Measurements from ENCODE around the gene MED12L. TPM values are rescaled to one million over a fixed set of nuclear protein-coding genes. Genes with fewer than 3 reads are reported as not detected.

The MED12L gene
- total RNA-seq, 4 donors from 2014 or later = 0.08 to 1.5 (median 0.19) TPM

- 46 to 49% methylated on average over 3 of the region's 3 CpGs for whole genome bisulfite sequencing, 2 donors
- no peak overlapping the region for H3K4me3 ChIP-seq
- peak overlapping the region in 1 of 4 donors; percentile 31 for H3K27ac ChIP-seq
- intact Hi-C loops (cut with DNase I) = no loop called here
- no peaks in the 10 kb centered on the region for H3K27me3 ChIP-seq
- DNase-seq = no peak
- TF ChIP-seq, protein P1, sequence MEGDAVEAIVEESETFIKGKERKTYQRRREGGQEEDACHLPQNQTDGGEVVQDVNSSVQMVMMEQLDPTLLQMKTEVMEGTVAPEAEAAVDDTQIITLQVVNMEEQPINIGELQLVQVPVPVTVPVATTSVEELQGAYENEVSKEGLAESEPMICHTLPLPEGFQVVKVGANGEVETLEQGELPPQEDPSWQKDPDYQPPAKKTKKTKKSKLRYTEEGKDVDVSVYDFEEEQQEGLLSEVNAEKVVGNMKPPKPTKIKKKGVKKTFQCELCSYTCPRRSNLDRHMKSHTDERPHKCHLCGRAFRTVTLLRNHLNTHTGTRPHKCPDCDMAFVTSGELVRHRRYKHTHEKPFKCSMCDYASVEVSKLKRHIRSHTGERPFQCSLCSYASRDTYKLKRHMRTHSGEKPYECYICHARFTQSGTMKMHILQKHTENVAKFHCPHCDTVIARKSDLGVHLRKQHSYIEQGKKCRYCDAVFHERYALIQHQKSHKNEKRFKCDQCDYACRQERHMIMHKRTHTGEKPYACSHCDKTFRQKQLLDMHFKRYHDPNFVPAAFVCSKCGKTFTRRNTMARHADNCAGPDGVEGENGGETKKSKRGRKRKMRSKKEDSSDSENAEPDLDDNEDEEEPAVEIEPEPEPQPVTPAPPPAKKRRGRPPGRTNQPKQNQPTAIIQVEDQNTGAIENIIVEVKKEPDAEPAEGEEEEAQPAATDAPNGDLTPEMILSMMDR (IDR thresholded peaks at IDR 0.05) = no peak
- no peak for TF ChIP-seq POLR2A (IDR thresholded peaks at IDR 0.05)
- peaks cover 18 to 53% (median 24%) of the 10 kb centered on the region in 3 donors for H3K4me1 ChIP-seq
- H3K36me3 ChIP-seq = peaks cover 0 to 39% (median 0%) of the 10 kb centered on the region in 3 donors
- no peaks in the 10 kb centered on the region for H3K9me3 ChIP-seq
Measured at GRCh38 chr3:151301787-151302186, 216.3 kb downstream of the MED12L start.

DNA sequence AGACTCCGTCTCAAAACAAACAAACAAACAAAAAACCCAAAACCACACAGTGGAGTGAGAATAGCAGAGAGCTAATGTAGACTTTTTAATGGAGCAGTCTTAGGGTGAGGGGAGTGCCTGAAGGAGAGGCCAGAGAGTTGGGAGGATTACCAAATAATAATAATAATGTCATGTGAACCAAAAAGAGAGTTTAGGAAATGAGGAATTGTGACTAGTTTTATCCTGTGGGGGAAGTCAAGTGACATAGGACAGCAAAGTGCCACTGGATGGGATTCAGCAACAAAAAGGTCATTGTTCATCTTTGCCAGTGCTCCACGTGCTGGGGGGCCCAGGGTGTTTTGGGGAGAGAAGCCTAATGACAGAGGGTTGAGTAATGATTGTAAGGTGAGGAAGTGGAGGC, 218.3 kb downstream of the MED12L start:
- peaks cover 18 to 73% (median 26%) of the 10 kb centered on the region in 3 donors for H3K4me1 ChIP-seq
- H3K9me3 ChIP-seq = no peaks in the 10 kb centered on the region
- H3K27ac ChIP-seq = peak overlapping the region in 2 of 4 donors; percentile 70 to 85
- no peaks in the 10 kb centered on the region for H3K27me3 ChIP-seq
- no peak for TF ChIP-seq POLR2A (IDR thresholded peaks at IDR 0.05)
- WGBS, 2 donors = 59 to 67% methylated on average over 2 of the region's 2 CpGs
- H3K36me3 ChIP-seq = peaks cover 0 to 23% (median 0%) of the 10 kb centered on the region in 3 donors
- intact Hi-C loops (cut with DNase I) = no loop called here
- H3K4me3 ChIP-seq = no peak overlapping the region
- DNase-seq = no peak

- Histone ChIP-seq H3K9me3 (no peaks in the 10 kb centered on the region), H3K36me3 (peaks cover 0 to 14% (median 0%) of the 10 kb centered on the region in 3 donors), H3K27me3 (no peaks in the 10 kb centered on the region), H3K27ac (peak overlapping the region; percentile 70 to 85 (median 83)), H3K4me3 (no peak overlapping the region), H3K4me1 (peaks cover 18 to 85% (median 26%) of the 10 kb centered on the region in 3 donors)
- intact Hi-C loops (cut with DNase I) = no loop called here
- no peak for DNase-seq
- TF ChIP-seq, protein P1 (IDR thresholded peaks at IDR 0.05) = peak in 4 of 6 experiments; percentile 14 to 38 (median 22)
- TF ChIP-seq POLR2A (IDR thresholded peaks at IDR 0.05) = peak in 1 of 4 donors; percentile 24
- WGBS, 2 donors = 36 to 38% methylated on average over 7 of the region's 7 CpGs
Measured at GRCh38 chr3:151305060-151305774, 219.8 kb downstream of the MED12L start.

DNA sequence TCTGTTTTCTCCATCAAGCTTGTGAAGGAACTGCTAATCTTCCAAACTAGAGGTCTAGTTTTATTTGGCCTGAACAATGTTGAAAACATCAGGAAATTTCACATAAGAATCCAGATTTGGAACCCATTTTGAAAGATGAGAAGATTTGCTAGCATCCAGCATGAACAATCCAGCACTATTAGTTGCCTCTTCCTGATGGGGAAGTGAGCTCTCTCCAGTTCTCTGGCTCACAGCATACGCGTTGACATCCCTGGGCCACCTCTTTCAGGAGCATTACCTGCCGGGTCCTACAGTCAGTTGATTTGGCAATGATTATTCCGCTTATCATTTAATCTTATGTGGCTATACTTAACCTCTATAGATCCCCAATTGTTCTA, 220.3 kb downstream of the MED12L start:
- Histone ChIP-seq H3K4me1 (peaks cover 18 to 90% (median 26%) of the 10 kb centered on the region in 3 donors), H3K9me3 (no peaks in the 10 kb centered on the region), H3K36me3 (peaks cover 0 to 9% (median 0%) of the 10 kb centered on the region in 3 donors), H3K4me3 (no peak overlapping the region), H3K27ac (peak overlapping the region; percentile 70 to 85 (median 83)), H3K27me3 (no peaks in the 10 kb centered on the region)
- intact Hi-C loops (cut with DNase I) = no loop called here
- 72 to 73% methylated on average over 4 of the region's 4 CpGs for WGBS, 2 donors
- no peak for DNase-seq
- no peak for TF ChIP-seq POLR2A (IDR thresholded peaks at IDR 0.05)
- TF ChIP-seq, protein P1 (IDR thresholded peaks at IDR 0.05) = no peak

DNA sequence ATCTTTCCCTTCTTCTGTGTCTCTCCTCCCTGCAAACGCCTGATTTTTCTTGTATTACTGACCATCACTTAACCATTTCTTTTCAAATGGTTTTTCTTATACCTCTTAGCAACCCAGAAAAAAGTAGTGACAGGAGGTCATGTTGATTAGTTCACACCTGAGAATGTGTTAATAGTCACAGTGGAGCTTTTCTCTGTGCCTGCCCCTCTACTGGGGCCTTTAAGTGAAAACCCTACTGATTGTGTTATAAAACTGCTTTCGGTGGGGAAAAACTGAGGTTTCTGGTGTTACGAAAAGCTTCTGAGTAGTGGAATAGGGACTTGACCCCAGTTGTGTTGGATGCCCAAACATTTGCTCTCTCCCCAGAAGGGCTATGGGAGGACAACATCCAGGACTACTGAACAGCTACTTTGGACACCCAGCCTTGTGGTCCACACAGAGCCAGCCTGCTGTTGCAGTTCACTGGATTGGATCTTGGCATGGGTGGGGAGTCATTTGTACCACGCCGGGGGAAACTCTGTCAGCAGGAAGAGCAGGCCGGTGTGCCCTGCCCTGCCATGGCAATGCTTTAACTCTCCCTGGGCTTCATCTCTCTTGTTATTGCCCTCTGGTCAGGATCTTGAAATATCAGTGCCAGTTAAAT, 220.8 kb downstream of the MED12L start:
- no peaks in the 10 kb centered on the region for H3K9me3 ChIP-seq
- TF ChIP-seq, protein P1 (IDR thresholded peaks at IDR 0.05) = no peak
- TF ChIP-seq POLR2A (IDR thresholded peaks at IDR 0.05) = no peak
- intact Hi-C loops (cut with DNase I) = no loop called here
- peak overlapping the region; percentile 70 to 85 (median 83) for H3K27ac ChIP-seq
- no peaks in the 10 kb centered on the region for H3K27me3 ChIP-seq
- peaks cover 0 to 6% (median 0%) of the 10 kb centered on the region in 3 donors for H3K36me3 ChIP-seq
- no peak for DNase-seq
- 61 to 64% methylated on average over 6 of the region's 6 CpGs for WGBS, 2 donors
- no peak overlapping the region for H3K4me3 ChIP-seq
- peaks cover 18 to 91% (median 26%) of the 10 kb centered on the region in 3 donors for H3K4me1 ChIP-seq

All from esophagus squamous epithelium (tissue), 5 donors.